ENCODE data around the gene POLD3.

DNA sequence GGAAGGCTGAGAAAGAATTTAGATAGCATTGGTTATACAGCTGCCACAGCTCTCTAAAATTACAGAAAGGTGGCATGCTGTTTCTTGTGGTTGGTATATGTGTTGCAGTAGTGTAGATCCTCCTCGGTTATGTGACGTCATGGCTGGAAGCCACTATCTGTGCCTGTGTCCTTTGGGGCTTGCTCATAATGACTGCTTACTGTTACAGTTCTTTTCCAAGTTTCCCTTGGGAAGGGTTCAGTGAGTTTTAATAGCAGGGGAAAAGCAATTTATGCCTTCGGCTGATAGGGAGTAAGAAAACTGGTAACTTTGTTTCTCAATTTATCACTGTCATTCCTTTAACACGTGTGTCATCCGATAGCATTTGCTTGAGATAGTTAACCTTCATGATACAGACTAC, 47.2 kb downstream of the POLD3 start:
- no peak for TF ChIP-seq SUZ12 (IDR thresholded peaks at IDR 0.05; ENCODE audit: extremely low read depth, insufficient read depth, insufficient read length)
- TF ChIP-seq YY1 (IDR thresholded peaks at IDR 0.05; ENCODE audit: insufficient read depth, insufficient read length) = no peak
- TF ChIP-seq ZNF274 (IDR thresholded peaks at IDR 0.05; ENCODE audit: low read depth, low read length) = no peak

Data from NT2/D1 (cell line).